Gastroesophageal sphincter (tissue), 4 donors: Measurements from ENCODE around the gene SEH1L. TPM values are rescaled to one million over a fixed set of nuclear protein-coding genes. Genes with fewer than 3 reads are reported as not detected.

Source experiments
- ATAC-seq: fragments of 150-250 bp; one replicate; pipeline ENCODE4 v1.9.1; 2016; ENCODE audit warnings: mild to moderate bottlenecking, moderate library complexity
- H3K27ac ChIP-seq, 4 donors: fragments of 200-600 bp; sonication (generic) in 3 of 4; 1 replicate in 3 of 4; 2 replicates in 1 of 4; pipeline ENCODE4 v1.5.1; 2016 to 2019
- H3K27me3 ChIP-seq: fragments of 200-600 bp; sonication (generic); one replicate; pipeline ENCODE4 v1.5.1; 2019
- H3K36me3 ChIP-seq, 2 donors: fragments of 200-600 bp; sonication (generic); one replicate each; pipeline ENCODE4 v1.5.1; 2019; ENCODE audit warnings: control low read depth in 1 of 2
- H3K4me1 ChIP-seq, 3 donors: fragments of 200-600 bp; sonication (generic); 1 replicate in 2 of 3; 2 replicates in 1 of 3; pipeline ENCODE4 v1.5.1; 2016 to 2019; ENCODE audit warnings: control low read depth in 2 of 3
- H3K4me3 ChIP-seq, 2 donors: fragments of 200-600 bp; sonication (generic); one replicate each; pipeline ENCODE4 v1.5.1; 2019; ENCODE audit warnings: mild to moderate bottlenecking in 1 of 2, moderate library complexity in 1 of 2
- H3K9me3 ChIP-seq, 3 donors: fragments of 200-600 bp; sonication (generic); one replicate each; pipeline ENCODE4 v1.5.1; 2017 to 2019; ENCODE audit warnings: control low read depth in 2 of 3
- CTCF ChIP-seq, 4 experiments: fragments of 200-600 bp in 2 of 4; fragments of 450-650 bp in 2 of 4; sonication (generic) in 1 of 4; IDR thresholded peaks; one replicate each; pipeline ENCODE4 v1.5.1; 2017 to 2019; ENCODE audit warnings: antibody characterized with exemption in 4 of 4, mild to moderate bottlenecking in 2 of 4, moderate library complexity in 2 of 4
- EP300 ChIP-seq: sonication (generic); formaldehyde crosslinking; IDR thresholded peaks from one replicate; pipeline ENCODE4 v1.6.1; 2017; ENCODE audit warnings: antibody characterized with exemption, mild to moderate bottlenecking
- POLR2A ChIP-seq, 2 donors: fragments of 450-650 bp; IDR thresholded peaks; one replicate each; pipeline ENCODE4 v1.6.1; 2017; ENCODE audit warnings: antibody characterized with exemption in 2 of 2, mild to moderate bottlenecking in 2 of 2, moderate library complexity in 1 of 2
- POLR2AphosphoS5 ChIP-seq: sonication (generic); formaldehyde crosslinking; IDR thresholded peaks from one replicate; pipeline ENCODE4 v1.6.1; 2017; ENCODE audit warnings: antibody characterized with exemption
- WGBS, 2 donors: methylation state at CpG; one replicate each; pipeline ENCODE4 v1.1.5; 2018; ENCODE audit warnings: low coverage in 1 of 2; 5-methylcytosine and 5-hydroxymethylcytosine counted together
- total RNA-seq, 4 donors: library from RNA; depleted of rRNA; stranded (reverse); fragments of >200 nt; gene quantifications; one replicate each; pipeline ENCODE4 v1.1.0, GENCODE V29; 2016

SEH1L gene
- total RNA-seq, 4 donors from 2014 or later = 27.4 to 36.2 (median 28.3) TPM

- Histone ChIP-seq H3K4me1 (peaks cover 0 to 40% (median 3%) of the 10 kb centered on the region in 3 donors), H3K36me3 (peaks cover 0 to 8% of the 10 kb centered on the region in 2 donors), H3K27me3 (no peaks in the 10 kb centered on the region), H3K27ac (peak overlapping the region; percentile 80 to 99 (median 96)), H3K9me3 (no peaks in the 10 kb centered on the region), H3K4me3 (peak overlapping the region; percentile 65 to 74)
- ATAC-seq = peak; percentile 91
- 21% methylated on average over 3 of the region's 81 CpGs; no CpG with 5 or more reads in 1 of the 2 donors for WGBS, 2 donors
- TF ChIP-seq CTCF (IDR thresholded peaks at IDR 0.05) = peak in 1 of 4 experiments; percentile 2
- peak; percentile 75 to 77 for TF ChIP-seq POLR2A (IDR thresholded peaks at IDR 0.05)
- peak; percentile 62 for TF ChIP-seq POLR2AphosphoS5
- TF ChIP-seq EP300 = no peak
Measured at GRCh38 chr18:12948050-12948804, 416 bp downstream of the SEH1L start.

- ATAC-seq = no peak
- 96 to 98% methylated on average over 3 of the region's 3 CpGs for WGBS, 2 donors
- H3K9me3 ChIP-seq = no peaks in the 10 kb centered on the region
- no peaks in the 10 kb centered on the region for H3K4me1 ChIP-seq
- no peaks in the 10 kb centered on the region for H3K27me3 ChIP-seq
- H3K4me3 ChIP-seq = no peak overlapping the region
- no peak overlapping the region for H3K27ac ChIP-seq
- H3K36me3 ChIP-seq = peaks cover 4 to 56% of the 10 kb centered on the region in 2 donors
- TF ChIP-seq POLR2A (IDR thresholded peaks at IDR 0.05) (no peak), EP300 (no peak), POLR2AphosphoS5 (no peak), CTCF (IDR thresholded peaks at IDR 0.05) (no peak)
Measured at GRCh38 chr18:12958478-12958877, 10.7 kb downstream of the SEH1L start.

- H3K9me3 ChIP-seq = no peaks in the 10 kb centered on the region
- no peak for ATAC-seq
- no peaks in the 10 kb centered on the region for H3K27me3 ChIP-seq
- 81 to 85% methylated on average over 2 of the region's 2 CpGs for WGBS, 2 donors
- no peak overlapping the region for H3K4me3 ChIP-seq
- no peak overlapping the region for H3K27ac ChIP-seq
- H3K36me3 ChIP-seq = peaks cover 4 to 68% of the 10 kb centered on the region in 2 donors
- TF ChIP-seq CTCF (IDR thresholded peaks at IDR 0.05) (no peak), EP300 (no peak), POLR2AphosphoS5 (no peak), POLR2A (IDR thresholded peaks at IDR 0.05) (no peak)
- no peaks in the 10 kb centered on the region for H3K4me1 ChIP-seq
Measured at GRCh38 chr18:12960395-12960794, 12.6 kb downstream of the SEH1L start.

GRCh38 chr18:12960853-12961397, 13.1 kb downstream of the SEH1L start:
- Histone ChIP-seq H3K9me3 (no peaks in the 10 kb centered on the region), H3K4me1 (no peaks in the 10 kb centered on the region), H3K36me3 (peaks cover 4 to 68% of the 10 kb centered on the region in 2 donors), H3K27me3 (no peaks in the 10 kb centered on the region), H3K27ac (no peak overlapping the region), H3K4me3 (no peak overlapping the region)
- WGBS, 2 donors = 51 to 88% methylated on average over 6 of the region's 6 CpGs
- no peak for ATAC-seq
- no peak for TF ChIP-seq CTCF (IDR thresholded peaks at IDR 0.05)
- no peak for TF ChIP-seq EP300
- TF ChIP-seq POLR2AphosphoS5 = no peak
- TF ChIP-seq POLR2A (IDR thresholded peaks at IDR 0.05) = no peak
